HG03108 (cell line): ENCODE data around the gene PPP1CC.
"Not testable (repeated sequence)": the region's sequence is repeated elsewhere in the genome, so short reads cannot be mapped to it uniquely, and the experiment has no call there.

Experiments used
- ATAC-seq: cut with Tn5 transposase; IDR thresholded peaks from one replicate; pipeline ENCODE4 v1.9.1; 2021; ENCODE audit warnings: moderate library complexity; ENCODE audit not compliant: unreplicated experiment

Gene PPP1CC

GRCh38 chr12:110756611-110757010, 13.9 kb upstream of the PPP1CC start:
- ATAC-seq, result no peak

- ATAC-seq, result no peak
Measured at GRCh38 chr12:110754101-110754793, 11.6 kb upstream of the PPP1CC start.

DNA sequence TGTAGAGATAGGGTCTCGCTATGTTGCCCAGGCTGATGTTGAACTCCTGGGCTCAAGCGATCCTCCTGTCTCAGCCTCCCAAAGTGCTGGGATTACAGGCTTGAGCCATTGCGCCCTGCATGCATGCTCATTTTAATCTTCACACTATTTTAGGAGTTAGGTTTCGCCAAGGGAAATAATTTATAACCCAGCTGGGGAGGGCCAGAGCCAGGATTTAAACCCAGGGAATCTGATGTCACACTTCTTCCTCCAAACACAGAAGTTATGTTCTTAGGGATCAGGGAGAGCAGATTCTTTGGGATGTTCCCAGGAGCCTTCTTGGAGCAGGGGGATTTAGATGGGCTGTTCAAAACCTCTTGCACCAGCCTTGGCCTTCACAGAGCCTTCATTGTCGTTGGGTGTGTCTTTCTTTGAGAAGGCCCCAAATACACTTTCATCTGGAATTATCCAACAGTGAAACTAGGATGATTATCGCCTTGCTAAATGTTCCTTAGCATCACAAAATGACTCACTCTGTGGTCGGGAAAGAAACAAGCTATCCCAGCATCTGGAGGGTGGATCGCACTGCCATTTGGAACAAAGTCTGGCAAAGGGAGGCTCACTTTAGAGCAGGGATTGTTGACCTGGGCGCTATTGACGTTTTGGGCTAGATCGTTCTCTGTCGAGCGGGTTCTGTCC, 8.2 kb upstream of the PPP1CC start:
- no peak for ATAC-seq

DNA sequence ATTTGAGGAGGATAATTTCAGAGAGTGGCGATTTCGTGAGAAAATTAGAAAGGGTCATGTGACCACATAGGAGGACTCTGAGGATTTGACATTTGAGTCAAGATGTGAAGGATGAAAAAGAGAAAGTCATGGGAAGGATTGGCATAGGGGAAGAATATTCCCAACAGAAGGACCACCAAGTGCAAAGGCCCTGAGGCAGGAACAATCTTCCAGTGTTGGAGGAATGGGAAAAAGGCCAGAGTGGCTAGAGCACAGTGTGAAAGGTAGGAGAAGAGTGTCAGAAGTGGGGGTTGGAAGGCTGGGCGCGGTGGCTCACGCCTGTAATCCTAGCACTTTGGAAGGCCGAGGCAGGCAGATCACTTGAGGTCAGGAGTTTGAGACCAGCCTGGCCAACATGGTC, 3.9 kb upstream of the PPP1CC start:
- ATAC-seq, result no peak

DNA sequence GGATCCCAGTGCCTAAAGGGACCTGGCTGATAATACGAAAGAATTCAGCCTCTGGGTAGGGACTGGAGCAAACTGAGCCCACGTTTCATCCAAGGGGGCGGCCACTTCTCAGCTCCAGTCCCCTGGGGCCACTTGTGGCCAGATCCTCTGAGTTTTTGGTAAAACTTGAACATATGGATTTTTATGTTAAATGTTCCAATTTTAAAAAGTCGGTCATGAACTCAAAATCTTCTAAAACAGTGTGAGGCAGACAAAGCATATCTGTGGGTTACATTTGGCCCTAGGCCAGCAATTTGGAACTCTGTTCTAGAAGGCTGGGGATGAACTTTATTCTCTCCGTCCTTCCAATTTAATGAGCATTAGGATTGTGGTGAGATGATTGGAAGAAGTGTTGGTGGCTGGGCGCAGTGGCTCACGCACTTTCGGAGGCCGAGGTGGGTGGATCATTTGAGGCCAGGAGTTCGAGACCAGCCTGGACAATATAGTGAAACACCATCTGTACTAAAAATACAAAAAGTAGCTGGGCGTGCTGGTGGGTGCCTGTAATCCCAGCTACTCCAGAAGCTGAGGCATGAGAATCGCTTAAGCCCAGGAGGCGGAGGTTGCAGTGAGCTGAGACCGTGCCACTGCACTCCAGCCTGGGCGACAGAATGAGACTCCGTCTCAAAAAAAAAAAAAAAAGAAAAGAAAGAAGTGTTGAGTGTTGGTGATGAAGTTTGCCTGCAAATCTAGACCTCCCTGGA, 3.0 kb upstream of the PPP1CC start:
- ATAC-seq, result no peak

DNA sequence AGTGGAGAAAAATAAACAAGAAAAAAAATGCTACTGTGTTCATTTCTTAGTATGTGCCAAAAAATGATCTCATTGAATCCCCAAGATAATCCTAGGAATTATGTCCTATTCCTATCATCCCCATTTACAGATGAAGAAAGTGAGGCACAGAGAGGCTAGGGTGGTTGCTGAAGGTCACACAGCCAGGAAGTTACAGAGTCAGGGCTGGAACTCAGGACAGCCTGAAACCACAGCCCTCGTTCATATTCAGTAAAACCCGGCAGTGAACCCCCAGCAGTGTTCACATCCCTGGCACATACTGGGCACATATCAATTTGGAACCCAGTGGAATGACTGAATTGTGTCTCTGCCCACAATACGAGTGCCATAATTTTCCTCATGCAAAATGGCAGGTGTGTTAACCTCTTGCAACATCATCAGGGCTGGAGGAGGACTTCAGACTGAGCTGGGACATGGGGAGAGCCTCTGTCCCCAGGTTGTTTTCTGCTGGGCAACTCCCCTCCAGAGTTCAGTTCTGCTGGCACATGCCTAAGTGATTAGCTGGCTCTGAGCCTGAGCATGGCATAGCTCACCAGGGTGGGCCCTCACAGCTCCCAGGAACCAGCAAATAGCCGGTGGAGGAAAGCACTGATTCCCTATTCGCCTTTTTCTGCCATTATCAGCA, 2.0 kb upstream of the PPP1CC start:
- no peak for ATAC-seq

- ATAC-seq, result no peak
Measured at GRCh38 chr12:110744151-110744571, 1.5 kb upstream of the PPP1CC start.

- ATAC-seq, result no peak
Measured at GRCh38 chr12:110743571-110744093, 941 bp upstream of the PPP1CC start.

DNA sequence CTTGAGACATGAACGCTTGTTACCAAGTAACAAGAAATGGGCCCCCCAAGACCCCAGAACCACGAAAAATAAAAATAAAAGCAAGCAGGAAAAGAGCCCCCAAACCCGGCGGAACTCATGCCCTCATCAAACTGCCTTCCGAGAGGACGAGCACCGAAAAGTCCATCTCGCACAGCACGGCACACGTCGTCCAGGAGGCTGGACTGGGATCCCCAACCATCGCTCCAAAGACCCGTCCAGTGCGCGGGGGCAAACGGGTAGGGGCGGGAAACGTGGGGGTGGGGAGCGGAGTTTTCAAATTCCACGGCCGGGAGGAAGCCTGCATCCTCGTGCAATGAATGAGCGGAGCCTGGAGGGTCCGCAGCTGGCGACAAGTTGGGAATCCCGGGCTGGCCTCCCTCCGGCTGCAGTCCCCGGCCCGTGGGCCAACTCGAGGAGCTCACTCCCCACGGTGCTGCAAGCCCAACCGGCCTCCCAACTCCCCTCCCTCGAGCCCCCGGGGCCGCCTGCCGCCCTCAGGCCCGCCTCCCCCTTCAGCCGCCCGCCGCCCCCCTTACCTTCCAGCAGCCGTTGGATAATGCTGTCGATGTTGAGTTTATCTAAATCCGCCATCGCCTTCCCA, 484 bp downstream of the PPP1CC start:
- peak; percentile 4 for ATAC-seq

DNA sequence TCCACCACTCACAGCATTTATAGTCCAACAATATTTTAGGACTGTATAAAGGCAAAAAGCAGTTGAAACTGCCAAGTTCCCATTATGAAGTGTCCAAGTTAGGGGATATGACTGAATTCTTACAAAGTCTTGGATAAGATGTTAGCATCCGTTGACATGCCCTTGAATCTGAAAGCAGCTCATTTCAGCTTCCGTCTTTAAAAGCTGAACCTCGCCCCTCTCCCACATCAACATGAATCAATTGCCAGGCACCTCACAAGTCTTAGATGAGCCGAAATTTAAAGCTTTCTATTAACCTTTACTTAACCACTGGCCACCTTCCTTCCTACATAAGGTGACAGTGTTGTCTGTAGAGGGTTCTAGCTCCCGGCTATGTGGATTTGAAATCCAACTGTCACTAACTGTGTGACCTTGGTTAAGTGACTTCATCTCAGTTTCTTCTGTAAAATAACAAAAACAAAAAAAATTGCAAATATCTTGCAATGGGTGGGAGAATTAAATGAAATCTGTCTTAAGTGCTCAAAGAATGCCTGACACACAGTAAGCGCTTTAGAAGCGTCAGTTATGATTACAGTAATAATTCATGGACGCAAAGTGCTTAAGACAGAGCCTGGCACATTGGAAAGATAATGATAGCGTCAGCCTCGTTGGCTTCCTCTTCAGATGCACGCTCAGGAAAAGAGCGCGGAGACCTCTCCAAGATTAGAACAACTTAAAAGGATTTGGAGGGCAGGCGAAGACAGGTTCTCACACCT, 1.2 kb downstream of the PPP1CC start:
- no peak for ATAC-seq

GRCh38 chr12:110739894-110740293, 2.8 kb downstream of the PPP1CC start:
- no peak for ATAC-seq

DNA sequence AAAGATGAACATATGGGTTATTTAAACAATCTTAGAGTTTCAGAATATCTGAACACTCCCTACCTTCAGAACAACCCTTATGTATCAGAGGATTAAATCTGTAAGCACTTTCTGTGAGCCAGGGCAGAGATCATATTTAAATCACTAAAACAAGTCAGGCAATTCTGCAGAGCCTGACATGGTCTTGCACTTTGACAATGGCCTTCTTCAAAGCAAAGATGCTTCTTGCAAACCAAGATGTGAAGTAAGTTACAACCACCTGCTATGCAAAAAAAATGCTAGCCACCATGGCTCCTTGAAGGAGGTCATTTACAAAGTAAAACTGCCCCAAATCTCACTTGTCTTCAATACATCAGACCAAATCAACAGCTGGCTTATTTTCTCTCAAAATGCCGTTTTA, 3.2 kb downstream of the PPP1CC start:
- ATAC-seq, result no peak

GRCh38 chr12:110737532-110737931, 5.2 kb downstream of the PPP1CC start:
- ATAC-seq, result no peak

DNA sequence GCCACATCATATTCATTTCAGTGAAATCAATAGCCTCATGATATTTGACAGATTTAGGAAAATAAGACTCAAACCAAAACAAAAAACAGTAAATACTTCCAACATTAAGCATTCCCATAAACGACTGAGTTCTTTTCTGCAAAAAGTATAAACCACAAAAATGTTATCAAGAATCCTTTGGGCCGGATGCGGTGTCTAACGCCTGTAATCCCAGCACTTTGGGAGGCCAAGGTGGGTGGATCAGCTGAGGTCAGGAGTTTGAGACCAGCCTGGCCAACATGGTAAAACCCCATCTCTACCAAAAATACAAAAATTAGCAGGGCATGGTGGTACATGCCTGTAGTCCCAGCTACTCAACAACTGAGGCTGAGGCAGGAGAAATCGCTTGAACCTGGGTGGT, 5.7 kb downstream of the PPP1CC start:
- not testable (repeated sequence) for ATAC-seq

GRCh38 chr12:110733900-110734299, 8.8 kb downstream of the PPP1CC start:
- no peak for ATAC-seq

DNA sequence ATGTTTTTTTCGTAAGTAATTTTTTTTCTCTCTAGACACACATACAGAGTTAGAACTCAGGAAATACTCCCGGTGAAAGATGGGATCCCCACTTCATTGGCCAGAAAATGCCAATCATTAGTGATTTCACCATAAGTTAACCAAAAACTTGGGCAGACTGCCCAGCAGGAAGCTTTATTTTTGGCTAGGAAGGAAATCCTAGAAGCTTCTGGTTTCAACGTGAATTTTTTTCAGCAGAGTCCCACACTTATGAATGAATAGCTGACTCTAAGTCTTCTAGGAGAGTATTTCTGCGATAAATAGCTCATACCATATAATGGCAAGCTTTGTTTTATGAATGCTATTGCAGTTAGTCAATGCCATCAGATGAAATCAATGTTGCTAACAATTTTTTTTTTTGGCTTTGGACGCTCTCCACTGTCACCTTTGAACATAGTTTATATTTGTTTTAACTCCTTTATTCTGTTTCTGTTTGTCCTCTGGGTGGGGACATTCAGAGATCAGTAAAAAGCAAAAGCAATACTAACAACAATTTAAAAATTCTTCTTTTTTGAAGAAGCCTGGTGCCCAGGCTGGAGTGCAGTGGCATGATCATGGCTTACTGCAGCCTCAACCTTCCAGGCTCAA, 9.5 kb downstream of the PPP1CC start:
- no peak for ATAC-seq

GRCh38 chr12:110732572-110732971, 10.1 kb downstream of the PPP1CC start:
- no peak for ATAC-seq

- no peak for ATAC-seq
Measured at GRCh38 chr12:110731479-110731878, 11.2 kb downstream of the PPP1CC start.

DNA sequence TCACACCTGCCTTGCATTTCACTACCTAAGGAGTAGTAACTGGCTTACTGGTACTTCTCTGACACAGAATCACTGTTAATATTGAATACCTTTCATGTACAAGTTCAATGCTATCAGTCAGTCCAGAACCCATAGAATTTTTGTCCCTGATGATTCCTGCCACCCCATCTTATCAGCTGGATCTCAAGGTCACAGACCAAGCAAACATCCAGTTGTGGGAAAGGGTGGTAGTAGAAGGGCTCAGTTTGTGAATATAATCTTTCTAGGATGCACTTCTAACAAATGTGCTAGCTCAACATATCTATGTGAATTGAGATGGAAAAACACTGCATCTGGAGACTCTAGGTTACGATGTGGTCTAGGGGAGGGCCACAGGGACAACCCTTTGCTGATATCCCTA, 14.1 kb downstream of the PPP1CC start:
- no peak for ATAC-seq
